GDM1 (cell line): ENCODE data around the gene CRYBG1.
A peak's percentile ranks its signal among the peaks of the same experiment; 100 is the strongest.

ENCODE experiments used
- DNase-seq: peaks from one replicate; lab custom pipeline; 2025; lab: John Stamatoyannopoulos, UW

CRYBG1 gene

GRCh38 chr6:106419900-106420613, 59.5 kb downstream of the CRYBG1 start:
- no peak for DNase-seq

GRCh38 chr6:106421496-106421895, 61.0 kb downstream of the CRYBG1 start:
- no peak for DNase-seq

GRCh38 chr6:106422534-106422933, 62.0 kb downstream of the CRYBG1 start:
- DNase-seq = no peak

GRCh38 chr6:106425382-106425781, 64.9 kb downstream of the CRYBG1 start:
- no peak for DNase-seq

- DNase-seq = no peak
Observed at GRCh38 chr6:106426250-106426970, 65.9 kb downstream of the CRYBG1 start.

GRCh38 chr6:106430466-106430865, 69.9 kb downstream of the CRYBG1 start:
- DNase-seq = no peak

- no peak for DNase-seq
Observed at GRCh38 chr6:106431405-106431804, 70.9 kb downstream of the CRYBG1 start.

- DNase-seq = no peak
Observed at GRCh38 chr6:106431972-106432371, 71.5 kb downstream of the CRYBG1 start.

GRCh38 chr6:106434530-106434929, 74.0 kb downstream of the CRYBG1 start:
- no peak for DNase-seq

- no peak for DNase-seq
Observed at GRCh38 chr6:106439459-106439858, 78.9 kb downstream of the CRYBG1 start.

GRCh38 chr6:106440546-106440945, 80.0 kb downstream of the CRYBG1 start:
- no peak for DNase-seq

GRCh38 chr6:106442395-106442794, 81.9 kb downstream of the CRYBG1 start:
- no peak for DNase-seq

GRCh38 chr6:106444777-106445507, 84.4 kb downstream of the CRYBG1 start:
- peak; percentile 28 for DNase-seq

GRCh38 chr6:106445508-106445878, 85.0 kb downstream of the CRYBG1 start:
- no peak for DNase-seq

GRCh38 chr6:106446287-106446885, 85.9 kb downstream of the CRYBG1 start:
- DNase-seq = no peak

- no peak for DNase-seq
Observed at GRCh38 chr6:106446983-106447382, 86.5 kb downstream of the CRYBG1 start.

- DNase-seq = peak; percentile 42
Observed at GRCh38 chr6:106448000-106448426, 87.5 kb downstream of the CRYBG1 start.

GRCh38 chr6:106450653-106451052, 90.1 kb downstream of the CRYBG1 start:
- DNase-seq = no peak

GRCh38 chr6:106451439-106451838, 90.9 kb downstream of the CRYBG1 start:
- DNase-seq = no peak

- DNase-seq = no peak
Observed at GRCh38 chr6:106452628-106453027, 92.1 kb downstream of the CRYBG1 start.

GRCh38 chr6:106453756-106454367, 93.3 kb downstream of the CRYBG1 start:
- no peak for DNase-seq

GRCh38 chr6:106456756-106457155, 96.2 kb downstream of the CRYBG1 start:
- no peak for DNase-seq
